Breast epithelium (tissue), 3 donors: Measurements from ENCODE around the gene TEX9.

Experiments
- POLR2A ChIP-seq: fragments of 450-650 bp; IDR thresholded peaks from one replicate; pipeline ENCODE4 v1.6.1; 2016; ENCODE audit warnings: antibody characterized with exemption, mild to moderate bottlenecking, moderate library complexity
- TF ChIP-seq, protein P1 (sequence below), 3 donors: fragments of 450-650 bp; IDR thresholded peaks; one replicate each; pipeline ENCODE4 v1.5.1; 2016 to 2017; ENCODE audit warnings: antibody characterized with exemption in 3 of 3, mild to moderate bottlenecking in 3 of 3, moderate library complexity in 3 of 3

DNA sequence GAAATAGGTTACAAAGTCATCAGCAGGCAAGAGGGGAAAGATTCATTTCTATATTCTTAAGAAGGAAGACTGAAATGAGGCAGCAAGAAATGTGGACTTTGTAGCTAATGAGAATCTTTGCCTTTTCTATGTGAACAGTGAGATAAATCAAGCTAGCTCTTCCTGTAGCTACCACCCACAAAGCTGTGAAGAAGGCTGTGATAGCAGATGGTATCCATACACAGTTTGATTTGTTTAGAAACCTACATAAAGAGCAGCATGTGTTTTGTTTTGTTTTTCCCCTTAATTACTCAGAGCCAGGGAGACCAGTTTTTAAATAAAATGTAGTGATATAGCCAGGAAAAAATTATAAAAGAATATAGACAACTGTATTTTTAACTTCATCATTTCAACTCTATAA lies 45.5 kb downstream of the TEX9 start:
- TF ChIP-seq POLR2A = no peak
- TF ChIP-seq, protein P1, sequence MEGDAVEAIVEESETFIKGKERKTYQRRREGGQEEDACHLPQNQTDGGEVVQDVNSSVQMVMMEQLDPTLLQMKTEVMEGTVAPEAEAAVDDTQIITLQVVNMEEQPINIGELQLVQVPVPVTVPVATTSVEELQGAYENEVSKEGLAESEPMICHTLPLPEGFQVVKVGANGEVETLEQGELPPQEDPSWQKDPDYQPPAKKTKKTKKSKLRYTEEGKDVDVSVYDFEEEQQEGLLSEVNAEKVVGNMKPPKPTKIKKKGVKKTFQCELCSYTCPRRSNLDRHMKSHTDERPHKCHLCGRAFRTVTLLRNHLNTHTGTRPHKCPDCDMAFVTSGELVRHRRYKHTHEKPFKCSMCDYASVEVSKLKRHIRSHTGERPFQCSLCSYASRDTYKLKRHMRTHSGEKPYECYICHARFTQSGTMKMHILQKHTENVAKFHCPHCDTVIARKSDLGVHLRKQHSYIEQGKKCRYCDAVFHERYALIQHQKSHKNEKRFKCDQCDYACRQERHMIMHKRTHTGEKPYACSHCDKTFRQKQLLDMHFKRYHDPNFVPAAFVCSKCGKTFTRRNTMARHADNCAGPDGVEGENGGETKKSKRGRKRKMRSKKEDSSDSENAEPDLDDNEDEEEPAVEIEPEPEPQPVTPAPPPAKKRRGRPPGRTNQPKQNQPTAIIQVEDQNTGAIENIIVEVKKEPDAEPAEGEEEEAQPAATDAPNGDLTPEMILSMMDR (IDR thresholded peaks at IDR 0.05) = no peak
